Esophagus squamous epithelium (tissue), 5 donors: ENCODE data around the gene OR2T8. TPM values are rescaled to one million over a fixed set of nuclear protein-coding genes. Genes with fewer than 3 reads are reported as not detected.

ENCODE experiments used
- DNase-seq: peaks from one replicate; lab custom pipeline; 2025; lab: John Stamatoyannopoulos, UW
- H3K27ac ChIP-seq, 4 donors: fragments of 200-600 bp; sonication (generic); one replicate each; pipeline ENCODE4 v1.5.1; 2016 to 2019; ENCODE audit warnings: mild to moderate bottlenecking in 1 of 4
- H3K27me3 ChIP-seq, 4 donors: fragments of 200-600 bp; sonication (generic); 1 replicate in 3 of 4; 2 replicates in 1 of 4; pipeline versions ENCODE4 v1.5.1 to v1.6.0; 2017 to 2021; ENCODE audit warnings: antibody characterized with exemption in 1 of 4
- H3K36me3 ChIP-seq, 3 donors: fragments of 200-600 bp; sonication (generic); one replicate each; pipeline ENCODE4 v1.5.1; 2016 to 2019
- H3K4me1 ChIP-seq, 3 donors: fragments of 200-600 bp; sonication (generic); one replicate each; pipeline ENCODE4 v1.5.1; 2017 to 2019
- H3K4me3 ChIP-seq, 4 donors: fragments of 200-600 bp; sonication (generic); 1 replicate in 3 of 4; 2 replicates in 1 of 4; pipeline ENCODE4 v1.5.1; 2016 to 2019; ENCODE audit warnings: mild to moderate bottlenecking in 2 of 4, moderate library complexity in 1 of 4
- H3K9me3 ChIP-seq, 3 donors: fragments of 200-600 bp; sonication (generic); one replicate each; pipeline ENCODE4 v1.5.1; 2016 to 2019
- CTCF ChIP-seq, 6 experiments: fragments of 450-650 bp in 4 of 6; fragments of 200-600 bp in 2 of 6; sonication (generic) in 2 of 6; IDR thresholded peaks; one replicate each; pipeline ENCODE4 v1.5.1; 2016 to 2019; ENCODE audit warnings: antibody characterized with exemption in 6 of 6, mild to moderate bottlenecking in 4 of 6, moderate library complexity in 4 of 6
- POLR2A ChIP-seq, 4 donors: fragments of 450-650 bp; IDR thresholded peaks; one replicate each; pipeline ENCODE4 v1.6.1; 2017; ENCODE audit warnings: antibody characterized with exemption in 4 of 4, mild to moderate bottlenecking in 4 of 4, moderate library complexity in 3 of 4
- WGBS, 2 donors: methylation state at CpG; one replicate each; pipeline ENCODE4 v1.1.5; 2018; 5-methylcytosine and 5-hydroxymethylcytosine counted together
- intact Hi-C: fragments of 100-400 bp; cut with DNase I; formaldehyde crosslinking; loops from one replicate; pipeline ENCODE4 v1.15.0; 2022
- total RNA-seq, 4 donors: library from RNA; depleted of rRNA; stranded (reverse); fragments of >200 nt; gene quantifications; one replicate each; pipeline ENCODE4 v1.1.0, GENCODE V29; 2016
- donor health status: DM: yes; HTN: yes; CAD: no.

OR2T8 gene
- total RNA-seq, 4 donors from 2014 or later = 0.23 TPM; not detected in 3

- no peak for DNase-seq
- H3K4me3 ChIP-seq = no peak overlapping the region
- intact Hi-C loops = no loop called here
- no peaks in the 10 kb centered on the region for H3K27me3 ChIP-seq
- 73 to 83% methylated on average over 6 of the region's 6 CpGs for WGBS, 2 donors
- no peaks in the 10 kb centered on the region for H3K36me3 ChIP-seq
- H3K9me3 ChIP-seq = no peaks in the 10 kb centered on the region
- H3K27ac ChIP-seq = no peak overlapping the region
- TF ChIP-seq CTCF (IDR thresholded peaks at IDR 0.05) (no peak), POLR2A (IDR thresholded peaks at IDR 0.05) (no peak)
- H3K4me1 ChIP-seq = no peaks in the 10 kb centered on the region
These were observed 15.9 kb upstream of the OR2T8 start for GRCh38 chr1:247904122-247904521.

- Histone ChIP-seq H3K9me3 (no peaks in the 10 kb centered on the region), H3K4me3 (peak overlapping the region in 1 of 4 donors; percentile 34), H3K27ac (no peak overlapping the region), H3K27me3 (no peaks in the 10 kb centered on the region), H3K36me3 (no peaks in the 10 kb centered on the region), H3K4me1 (no peaks in the 10 kb centered on the region)
- TF ChIP-seq CTCF (IDR thresholded peaks at IDR 0.05) (no peak), POLR2A (IDR thresholded peaks at IDR 0.05) (no peak)
- 88 to 93% methylated on average over 5 to 6 of the region's 13 CpGs for WGBS, 2 donors
- DNase-seq = no peak
- intact Hi-C loops = no loop called here
These were observed 14.9 kb upstream of the OR2T8 start for GRCh38 chr1:247905181-247905580.

GRCh38 chr1:247905910-247906503, 14.0 kb upstream of the OR2T8 start:
- Histone ChIP-seq H3K4me3 (peak overlapping the region in 2 of 4 donors; percentile 18 to 51), H3K4me1 (no peaks in the 10 kb centered on the region), H3K27me3 (no peaks in the 10 kb centered on the region), H3K36me3 (no peaks in the 10 kb centered on the region), H3K27ac (peak overlapping the region in 1 of 4 donors; percentile 50), H3K9me3 (no peaks in the 10 kb centered on the region)
- no peak for DNase-seq
- intact Hi-C loops = no loop called here
- 35 to 53% methylated on average over 9 of the region's 9 CpGs for WGBS, 2 donors
- no peak for TF ChIP-seq CTCF (IDR thresholded peaks at IDR 0.05)
- no peak for TF ChIP-seq POLR2A (IDR thresholded peaks at IDR 0.05)

- no peak for DNase-seq
- Histone ChIP-seq H3K36me3 (no peaks in the 10 kb centered on the region), H3K27ac (peak overlapping the region in 1 of 4 donors; percentile 50), H3K27me3 (no peaks in the 10 kb centered on the region), H3K4me3 (peak overlapping the region in 2 of 4 donors; percentile 18 to 51), H3K4me1 (no peaks in the 10 kb centered on the region), H3K9me3 (no peaks in the 10 kb centered on the region)
- TF ChIP-seq CTCF (IDR thresholded peaks at IDR 0.05) (no peak), POLR2A (IDR thresholded peaks at IDR 0.05) (no peak)
- 5 to 30% methylated on average over 7 of the region's 7 CpGs for WGBS, 2 donors
- intact Hi-C loops = no loop called here
These were observed 13.5 kb upstream of the OR2T8 start for GRCh38 chr1:247906504-247907047.

GRCh38 chr1:247908766-247909165, 11.3 kb upstream of the OR2T8 start:
- TF ChIP-seq POLR2A (IDR thresholded peaks at IDR 0.05) (no peak), CTCF (IDR thresholded peaks at IDR 0.05) (no peak)
- 77 to 78% methylated on average over 5 of the region's 5 CpGs for WGBS, 2 donors
- intact Hi-C loops = no loop called here
- DNase-seq = no peak
- H3K27me3 ChIP-seq = no peaks in the 10 kb centered on the region
- no peak overlapping the region for H3K27ac ChIP-seq
- H3K4me1 ChIP-seq = no peaks in the 10 kb centered on the region
- no peak overlapping the region for H3K4me3 ChIP-seq
- H3K9me3 ChIP-seq = no peaks in the 10 kb centered on the region
- no peaks in the 10 kb centered on the region for H3K36me3 ChIP-seq
